ENCODE measurements around the gene NPVF.
A peak's percentile ranks its signal among the peaks of the same experiment; 100 is the strongest.

NPVF gene

GRCh38 chr7:25180592-25180923 is 47.7 kb downstream of the NPVF start:
- no peaks in the 10 kb centered on the region for H3K9me3 ChIP-seq (ENCODE audit: control insufficient read depth in 1 of 2, low read length in 2 of 2)
- peaks cover 4 to 5% of the 10 kb centered on the region in 2 donors for H3K4me1 ChIP-seq (ENCODE audit: control insufficient read depth in 1 of 2, insufficient read depth in 2 of 2, low read length in 2 of 2)
- peak overlapping the region; percentile 53 for H3K27ac ChIP-seq (ENCODE audit: low read depth, low read length)
- H3K27me3 ChIP-seq (ENCODE audit: control insufficient read depth in 1 of 2, insufficient read depth in 2 of 2, low read length in 2 of 2) = no peaks in the 10 kb centered on the region
- H3K36me3 ChIP-seq (ENCODE audit: control insufficient read depth in 1 of 2, insufficient read depth in 2 of 2, low read length in 2 of 2) = no peaks in the 10 kb centered on the region
- H3K9ac ChIP-seq (ENCODE audit: low read depth in 1 of 2, low read length in 2 of 2) = peak overlapping the region; percentile 72 to 81
- peak overlapping the region; percentile 75 to 86 for H3K4me3 ChIP-seq (ENCODE audit: low read depth in 1 of 2, low read length in 2 of 2)

DNA sequence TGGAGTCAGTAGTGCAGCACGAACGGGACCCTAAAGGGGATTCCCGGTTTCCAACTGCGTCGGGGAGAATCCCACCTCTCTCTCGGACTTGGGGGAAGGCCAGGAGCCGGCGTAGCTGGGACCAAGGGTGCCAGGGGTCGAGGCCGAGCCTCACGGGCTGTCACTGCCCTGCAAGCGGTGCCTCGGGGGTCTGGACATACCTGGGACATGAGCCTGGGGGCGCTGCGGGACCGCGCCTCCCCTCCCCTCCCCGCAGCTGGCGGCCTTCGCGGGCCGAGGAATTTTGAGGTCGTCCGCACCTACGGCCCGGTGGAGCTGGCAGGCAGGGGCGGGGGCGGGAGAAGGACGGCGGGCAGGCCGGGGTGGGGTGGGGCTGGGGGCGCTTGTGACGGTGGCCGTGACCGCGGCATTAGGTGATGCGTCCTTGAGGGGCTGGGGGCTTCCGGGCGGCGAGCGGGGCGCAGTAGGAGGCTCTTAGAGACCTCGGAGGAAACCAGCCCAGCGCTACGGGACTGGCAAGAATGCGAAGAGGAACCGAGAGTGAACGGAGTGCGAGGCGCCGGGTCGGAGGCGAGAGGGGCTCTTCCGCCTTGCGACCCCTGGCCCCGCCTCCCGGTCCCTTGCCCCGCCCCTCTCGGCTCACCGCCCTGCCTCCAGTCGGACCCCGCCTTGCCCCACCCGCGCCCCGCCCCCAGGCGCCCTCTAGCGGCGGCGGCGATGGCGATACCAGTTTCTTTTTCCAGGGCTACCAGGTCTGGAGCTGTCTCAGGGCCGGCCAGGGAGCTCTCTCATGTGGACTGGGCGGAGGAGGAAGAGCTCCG is 48.3 kb downstream of the NPVF start:
- H3K9ac ChIP-seq (ENCODE audit: low read depth in 1 of 2, low read length in 2 of 2) = peak overlapping the region; percentile 72 to 88
- peaks cover 4 to 5% of the 10 kb centered on the region in 2 donors for H3K4me1 ChIP-seq (ENCODE audit: control insufficient read depth in 1 of 2, insufficient read depth in 2 of 2, low read length in 2 of 2)
- no peaks in the 10 kb centered on the region for H3K36me3 ChIP-seq (ENCODE audit: control insufficient read depth in 1 of 2, insufficient read depth in 2 of 2, low read length in 2 of 2)
- no peaks in the 10 kb centered on the region for H3K9me3 ChIP-seq (ENCODE audit: control insufficient read depth in 1 of 2, low read length in 2 of 2)
- peak overlapping the region; percentile 75 to 86 for H3K4me3 ChIP-seq (ENCODE audit: low read depth in 1 of 2, low read length in 2 of 2)
- no peaks in the 10 kb centered on the region for H3K27me3 ChIP-seq (ENCODE audit: control insufficient read depth in 1 of 2, insufficient read depth in 2 of 2, low read length in 2 of 2)
- H3K27ac ChIP-seq (ENCODE audit: low read depth, low read length) = peak overlapping the region; percentile 53

DNA sequence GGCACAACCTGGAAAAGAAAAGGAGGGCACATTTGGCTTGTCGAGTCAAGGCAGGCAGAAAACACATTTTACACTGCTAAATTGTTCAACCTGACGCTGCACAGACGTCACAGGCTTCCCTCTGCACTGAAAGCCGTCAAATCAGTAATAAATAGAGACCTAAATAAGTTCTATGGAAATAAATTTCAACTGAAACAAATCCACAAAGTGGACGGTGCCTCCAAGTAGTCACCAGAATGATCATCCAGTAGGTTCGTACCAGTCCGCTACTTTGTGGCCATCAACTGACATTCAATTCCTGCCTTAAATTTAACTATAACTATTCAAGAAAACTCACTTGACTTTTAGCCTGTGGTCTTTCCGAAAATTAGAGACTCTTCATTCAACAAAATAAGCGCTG is 49.0 kb downstream of the NPVF start:
- H3K9me3 ChIP-seq (ENCODE audit: control insufficient read depth in 1 of 2, low read length in 2 of 2) = no peaks in the 10 kb centered on the region
- peak overlapping the region; percentile 75 to 86 for H3K4me3 ChIP-seq (ENCODE audit: low read depth in 1 of 2, low read length in 2 of 2)
- no peaks in the 10 kb centered on the region for H3K27me3 ChIP-seq (ENCODE audit: control insufficient read depth in 1 of 2, insufficient read depth in 2 of 2, low read length in 2 of 2)
- H3K36me3 ChIP-seq (ENCODE audit: control insufficient read depth in 1 of 2, insufficient read depth in 2 of 2, low read length in 2 of 2) = no peaks in the 10 kb centered on the region
- peaks cover 4 to 5% of the 10 kb centered on the region in 2 donors for H3K4me1 ChIP-seq (ENCODE audit: control insufficient read depth in 1 of 2, insufficient read depth in 2 of 2, low read length in 2 of 2)
- H3K9ac ChIP-seq (ENCODE audit: low read depth in 1 of 2, low read length in 2 of 2) = peak overlapping the region; percentile 72 to 88
- H3K27ac ChIP-seq (ENCODE audit: low read depth, low read length) = no peak overlapping the region

All from duodenal mucosa (tissue), 2 donors.